HepG2 (cell line): Measurements from ENCODE around the gene MRPL38. TPM values are rescaled to one million over a fixed set of nuclear protein-coding genes. Genes with fewer than 3 reads are reported as not detected.

Source experiments
- EZH2 ChIP-seq: conservative IDR thresholded peaks from 2 replicates; pipeline ENCODE4 v1.6.1; 2012; ENCODE audit warnings: mild to moderate bottlenecking, low read depth, low read length, moderate library complexity
- FUBP1 ChIP-seq: sonication (generic); formaldehyde crosslinking; IDR thresholded peaks from 2 replicates; pipeline ENCODE4 v1.5.1; 2020; ENCODE audit warnings: missing genetic modification reagents, mild to moderate bottlenecking, borderline replicate concordance
- GMEB2 ChIP-seq: IDR thresholded peaks from 2 replicates; pipeline ENCODE4 v1.6.1; 2016; ENCODE audit warnings: missing biosample characterization, missing genetic modification reagents, low read depth
- HIC2 ChIP-seq: sonication (generic); formaldehyde crosslinking; IDR thresholded peaks from 2 replicates; pipeline ENCODE4 v1.9.0; 2022; ENCODE audit warnings: low read depth, missing genetic modification reagents
- MIER2 ChIP-seq: IDR thresholded peaks from 2 replicates; pipeline ENCODE4 v1.6.1; 2016; ENCODE audit warnings: missing biosample characterization, missing genetic modification reagents
- MNT ChIP-seq: fragments of 450-650 bp; IDR thresholded peaks from 2 replicates; pipeline ENCODE4 v1.6.1; 2016
- NFE2 ChIP-seq: sonication (generic); formaldehyde crosslinking; IDR thresholded peaks from 2 replicates; pipeline ENCODE4 v1.4.0; 2020; ENCODE audit warnings: missing genetic modification reagents
- NFIC ChIP-seq: IDR thresholded peaks from 2 replicates; pipeline ENCODE4 v1.6.1; 2012; ENCODE audit warnings: mild to moderate bottlenecking, low read length, inconsistent platforms
- REST ChIP-seq, 2 experiments: IDR thresholded peaks; 2 replicates each; pipeline ENCODE4 v1.6.1; 2011 to 2012; ENCODE audit warnings: low read length in 2 of 2, borderline replicate concordance in 1 of 2, low read depth in 1 of 2, mild to moderate bottlenecking in 1 of 2, moderate library complexity in 1 of 2
- SOX6 ChIP-seq, 2 experiments: fragments of 450-650 bp in 1 of 2; sonication (generic) in 1 of 2; formaldehyde crosslinking in 1 of 2; IDR thresholded peaks; 2 replicates each; pipeline versions ENCODE4 v1.4.0 to v1.6.1; 2017 to 2020; ENCODE audit warnings: antibody characterized with exemption in 1 of 2, mild to moderate bottlenecking in 1 of 2, missing genetic modification reagents in 1 of 2
- XBP1 ChIP-seq: sonication (generic); formaldehyde crosslinking; IDR thresholded peaks from 2 replicates; pipeline ENCODE4 v1.5.0; 2020; ENCODE audit warnings: missing genetic modification reagents
- ZBTB33 ChIP-seq: sonication (generic); formaldehyde crosslinking; IDR thresholded peaks from 2 replicates; pipeline ENCODE4 v1.4.0; 2020; ENCODE audit warnings: missing genetic modification reagents
- ZNF547 ChIP-seq: sonication (generic); formaldehyde crosslinking; IDR thresholded peaks from 2 replicates; pipeline ENCODE4 v1.5.1; 2020; ENCODE audit warnings: mild to moderate bottlenecking, missing genetic modification reagents
- ZNF567 ChIP-seq: sonication (generic); formaldehyde crosslinking; IDR thresholded peaks from 2 replicates; pipeline ENCODE4 v1.8.1; 2023; ENCODE audit warnings: mild to moderate bottlenecking, missing genetic modification reagents, borderline replicate concordance
- ZNF720 ChIP-seq: sonication (generic); formaldehyde crosslinking; IDR thresholded peaks from 2 replicates; pipeline ENCODE4 v1.4.0; 2020; ENCODE audit warnings: missing genetic modification reagents
- polyA plus RNA-seq, 8 experiments: library from polyadenylated mRNA; depleted of rRNA in 3 of 8; stranded (reverse) in 7 of 8; unstranded in 1 of 8; fragments of >200 nt; fragmentation: Illumina TruSeq in 4 of 8; extraction: Trizol in 4 of 8; gene quantifications; 2 replicates each; pipeline versions ENCODE4 v1.2.1 to v1.2.3, GENCODE V29; 2011 to 2016; ENCODE audit warnings: low read depth in 4 of 8, missing spikeins in 1 of 8, mixed read lengths in 1 of 8; ENCODE audit not compliant: insufficient read depth in 1 of 8
- total RNA-seq, 5 experiments: library from RNA; depleted of rRNA; stranded (reverse); fragments of >200 nt; fragmentation: Illumina TruSeq; extraction: Trizol; gene quantifications; 2 replicates each; pipeline ENCODE4 v1.2.3, GENCODE V29; 2016; ENCODE audit warnings: low read depth in 1 of 5

MRPL38 gene
- total and polyA plus RNA-seq, 2 of the 13 experiments (the other 11 are each of a cell fraction or from before 2014, with no cell fraction given) = 83.7 to 125 TPM

GRCh38 chr17:75876938-75877751 lies 27.5 kb downstream of the MRPL38 start (continued):
- TF ChIP-seq NFIC (no peak), ZNF720 (no peak; the same call in 1 of the 2 replicates), ZNF547 (CRISPR knock-in tag) (no peak; the same call in 1 of the 2 replicates), SOX6 (IDR thresholded peaks at IDR 0.05) (no peak), SOX6 (CRISPR knock-in tag; IDR thresholded peaks at IDR 0.05) (peak; percentile 81), MNT (no peak), XBP1 (no peak), REST (IDR thresholded peaks at IDR 0.05; ENCODE audit: borderline replicate concordance in 1 of 2, low read depth in 1 of 2, low read length in 2 of 2) (peak in 1 of 2 experiments; percentile 45; a peak in 1 of 4 replicates), HIC2 (CRISPR knock-in tag) (no peak; the same call in 1 of the 2 replicates), NFE2 (CRISPR knock-in tag) (no peak), ZBTB33 (CRISPR knock-in tag) (no peak), GMEB2 (CRISPR knock-in tag) (no peak), FUBP1 (CRISPR knock-in tag) (no peak), EZH2 (no peak), MIER2 (CRISPR knock-in tag) (no peak), ZNF567 (CRISPR knock-in tag) (peak; percentile 66; the same call in 1 of the 2 replicates)
